HepG2 (cell line): ENCODE data around the gene MTG1. TPM values are rescaled to one million over a fixed set of nuclear protein-coding genes. Genes with fewer than 3 reads are reported as not detected.

Experiments used
- CENPT ChIP-seq: sonication (generic); formaldehyde crosslinking; IDR thresholded peaks from 2 replicates; pipeline ENCODE4 v1.8.0; 2022; ENCODE audit warnings: low read depth, mild to moderate bottlenecking, moderate library complexity, missing genetic modification reagents
- FOXC1 ChIP-seq: sonication (generic); formaldehyde crosslinking; IDR thresholded peaks from 2 replicates; pipeline ENCODE4 v1.8.0; 2022; ENCODE audit warnings: mild to moderate bottlenecking, missing genetic modification reagents, borderline replicate concordance
- HMGXB3 ChIP-seq: sonication (generic); formaldehyde crosslinking; IDR thresholded peaks from 2 replicates; pipeline ENCODE4 v1.4.0; 2020; ENCODE audit warnings: missing genetic modification reagents, borderline replicate concordance
- MATR3 ChIP-seq: sonication (generic); formaldehyde crosslinking; IDR thresholded peaks from 2 replicates; pipeline ENCODE4 v1.4.0; 2020; ENCODE audit warnings: missing genetic modification reagents
- NR3C1 ChIP-seq: sonication (generic); formaldehyde crosslinking; IDR thresholded peaks from 2 replicates; pipeline ENCODE4 v1.4.0; 2020; ENCODE audit warnings: missing genetic modification reagents
- SKIL ChIP-seq: sonication (generic); formaldehyde crosslinking; IDR thresholded peaks from 2 replicates; pipeline ENCODE4 v1.8.0; 2022; ENCODE audit warnings: missing genetic modification reagents, mild to moderate bottlenecking, moderate library complexity, borderline replicate concordance
- TAF1 ChIP-seq: sonication (generic); formaldehyde crosslinking; IDR thresholded peaks from 2 replicates; pipeline ENCODE4 v1.4.0; 2020; ENCODE audit warnings: missing genetic modification reagents
- UBTF ChIP-seq: sonication (generic); formaldehyde crosslinking; IDR thresholded peaks from 2 replicates; pipeline ENCODE4 v1.4.0; 2020; ENCODE audit warnings: mild to moderate bottlenecking, missing genetic modification reagents
- ZFP36L1 ChIP-seq: sonication (generic); formaldehyde crosslinking; IDR thresholded peaks from 2 replicates; pipeline ENCODE4 v1.8.0; 2022; ENCODE audit warnings: mild to moderate bottlenecking, missing genetic modification reagents, moderate library complexity
- ZNF296 ChIP-seq: sonication (generic); formaldehyde crosslinking; conservative IDR thresholded peaks from 2 replicates; pipeline ENCODE4 v1.5.0; 2020; ENCODE audit warnings: mild to moderate bottlenecking, missing genetic modification reagents
- ZNF337 ChIP-seq: sonication (generic); formaldehyde crosslinking; IDR thresholded peaks from 2 replicates; pipeline ENCODE4 v1.5.1; 2020; ENCODE audit warnings: missing genetic modification reagents, low read depth, mild to moderate bottlenecking, borderline replicate concordance
- ZNF530 ChIP-seq: sonication (generic); formaldehyde crosslinking; IDR thresholded peaks from 2 replicates; pipeline ENCODE4 v1.5.0; 2020; ENCODE audit warnings: low read depth, mild to moderate bottlenecking, missing genetic modification reagents
- ZNF567 ChIP-seq: sonication (generic); formaldehyde crosslinking; IDR thresholded peaks from 2 replicates; pipeline ENCODE4 v1.8.1; 2023; ENCODE audit warnings: mild to moderate bottlenecking, missing genetic modification reagents, borderline replicate concordance
- polyA plus RNA-seq, 8 experiments: library from polyadenylated mRNA; depleted of rRNA in 3 of 8; stranded (reverse) in 7 of 8; unstranded in 1 of 8; fragments of >200 nt; fragmentation: Illumina TruSeq in 4 of 8; extraction: Trizol in 4 of 8; gene quantifications; 2 replicates each; pipeline versions ENCODE4 v1.2.1 to v1.2.3, GENCODE V29; 2011 to 2016; ENCODE audit warnings: low read depth in 4 of 8, missing spikeins in 1 of 8, mixed read lengths in 1 of 8; ENCODE audit not compliant: insufficient read depth in 1 of 8
- total RNA-seq, 5 experiments: library from RNA; depleted of rRNA; stranded (reverse); fragments of >200 nt; fragmentation: Illumina TruSeq; extraction: Trizol; gene quantifications; 2 replicates each; pipeline ENCODE4 v1.2.3, GENCODE V29; 2016; ENCODE audit warnings: low read depth in 1 of 5

The MTG1 gene
- total and polyA plus RNA-seq, 2 of the 13 experiments (the other 11 are each of a cell fraction or from before 2014, with no cell fraction given): 42.0 to 103 TPM

- TF ChIP-seq ZNF337 (CRISPR knock-in tag) (no peak), ZFP36L1 (0 out of 2 replicates have a peak, but pooled peaks have one; percentile 54), ZNF567 (peak; percentile 87; the same call in 1 of the 2 replicates), ZNF296 (CRISPR knock-in tag) (no peak), CENPT (CRISPR knock-in tag) (peak; percentile 91; the same call in 1 of the 2 replicates), HMGXB3 (CRISPR knock-in tag) (peak; percentile 66; the same call in 1 of the 2 replicates), ZNF530 (CRISPR knock-in tag) (no peak), FOXC1 (CRISPR knock-in tag) (peak; percentile 73; the same call in 1 of the 2 replicates), TAF1 (CRISPR knock-in tag) (peak; percentile 95), SKIL (CRISPR knock-in tag) (peak; percentile 56; the same call in 1 of the 2 replicates), MATR3 (CRISPR knock-in tag) (no peak; the same call in 1 of the 2 replicates), UBTF (CRISPR knock-in tag) (peak; percentile 94), NR3C1 (no peak)
Observed at GRCh38 chr10:133394064-133394663, at the start of gene MTG1 (continued).
